ENCODE results near the gene GPATCH3. TPM values are rescaled to one million over a fixed set of nuclear protein-coding genes. Genes with fewer than 3 reads are reported as not detected.

The GPATCH3 gene
- total and polyA plus RNA-seq, 2 of the 4 experiments (the other 2 are of a cell fraction), result 5.2 to 8.0 TPM

DNA sequence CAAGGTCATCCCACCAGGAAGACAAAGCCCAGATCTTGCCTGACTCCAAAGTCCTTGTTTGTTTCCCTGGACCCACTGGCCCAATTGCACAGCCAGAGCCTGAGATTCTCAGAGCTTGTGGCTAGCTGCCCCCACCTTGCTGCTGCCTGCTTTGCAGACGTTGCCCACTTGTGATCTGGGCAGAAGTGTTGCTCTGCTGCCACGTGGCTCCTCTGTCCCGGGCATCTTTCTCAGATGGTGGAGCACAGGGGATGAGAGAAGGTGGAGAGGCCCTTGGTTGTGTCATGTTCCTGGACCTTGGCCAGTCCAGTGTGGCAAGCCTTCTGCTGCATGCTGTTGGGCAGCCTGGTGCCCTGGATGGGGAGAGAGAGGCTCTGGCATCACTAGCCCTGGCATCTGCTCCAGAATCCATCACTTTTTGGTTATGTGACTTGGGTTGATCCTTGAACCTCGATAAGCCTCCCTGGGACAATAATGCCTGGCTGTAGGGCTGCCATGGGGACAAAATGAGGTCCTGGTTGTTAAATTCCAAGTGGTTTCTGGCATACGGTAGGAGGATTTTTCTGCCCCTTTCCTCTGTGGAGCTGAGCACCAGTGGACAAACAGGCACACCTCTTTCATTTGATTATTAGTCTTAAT is 15.1 kb upstream of the GPATCH3 start:
- ATAC-seq (ENCODE audit: low read depth), result no peak
- intact Hi-C loops (cut with micrococcal nuclease) (no loop called here), dilution Hi-C loops (cut with HindIII; ENCODE audit: low sequenced_read_pairs, unreplicated experiment) (no loop called here), in situ Hi-C loops (cut with MboI; ENCODE audit: low sequenced_read_pairs) (no loop called here)
- Histone ChIP-seq H2BK15ac (ENCODE audit: low read depth, low read length) (no peak overlapping the region), H4K20me1 (ENCODE audit: insufficient read depth, low read length) (no peaks in the 10 kb centered on the region), H3K36me3 (ENCODE audit: control insufficient read depth, insufficient read depth, low read length) (no peaks in the 10 kb centered on the region), H3K56ac (ENCODE audit: extremely low read depth, insufficient read depth, low read length) (no peak overlapping the region), H3K9me3 (ENCODE audit: control insufficient read depth, insufficient read depth, low read length) (no peaks in the 10 kb centered on the region), H4K5ac (ENCODE audit: low read depth, low read length) (no peak overlapping the region), H3K4me2 (ENCODE audit: low read depth, low read length) (no peak overlapping the region), H2AK9ac (replicated peaks; ENCODE audit: low read depth, low read length, poor library complexity) (peak overlapping the region; percentile 55), H4K91ac (ENCODE audit: insufficient read depth, low read depth, low read length) (no peak overlapping the region), H2BK5ac (ENCODE audit: low read depth, low read length, poor library complexity, severe bottlenecking) (no peak overlapping the region), H3K79me1 (ENCODE audit: low read depth in 1 of 2, low read length in 2 of 2) (no peaks in the 10 kb centered on the region), H3K27ac (ENCODE audit: insufficient read depth, low read length) (no peak overlapping the region), H2AK5ac (ENCODE audit: low read depth, low read length) (no peak overlapping the region), H3K4me3 (ENCODE audit: insufficient read depth, low read depth, low read length) (no peak overlapping the region), H3K9ac (ENCODE audit: low read depth, low read length) (no peak overlapping the region), H3K9me1 (ENCODE audit: insufficient read depth, low read length) (no peaks in the 10 kb centered on the region), H3K14ac (replicated peaks; ENCODE audit: low read depth, low read length) (no peak overlapping the region), H3K4me1 (ENCODE audit: control insufficient read depth, insufficient read depth, low read length) (no peaks in the 10 kb centered on the region), H2BK120ac (ENCODE audit: low read depth, low read length) (no peak overlapping the region), H2BK20ac (ENCODE audit: low read depth, low read length) (no peak overlapping the region), H3K4ac (ENCODE audit: low read depth, low read length) (no peak overlapping the region), H2AFZ (replicated peaks; ENCODE audit: low read length, poor library complexity) (peak overlapping the region; percentile 58), H3K27me3 (ENCODE audit: control insufficient read depth, insufficient read depth, low read length) (peaks cover 14% of the 10 kb centered on the region), H3K18ac (ENCODE audit: low read depth, low read length) (no peak overlapping the region), H4K8ac (ENCODE audit: low read depth in 2 of 2, low read length in 2 of 2) (no peak overlapping the region), H3K23ac (ENCODE audit: low read depth, low read length) (no peak overlapping the region)
- TF ChIP-seq RAD21 (IDR thresholded peaks at IDR 0.05; ENCODE audit: low read length) (no peak), RFX5 (IDR thresholded peaks at IDR 0.05; ENCODE audit: low read depth, low read length) (no peak), CHD1 (IDR thresholded peaks at IDR 0.05; ENCODE audit: low read depth, low read length) (no peak), CEBPB (IDR thresholded peaks at IDR 0.05; ENCODE audit: low read depth, low read length) (no peak), BHLHE40 (IDR thresholded peaks at IDR 0.05; ENCODE audit: low read depth, low read length) (no peak), RCOR1 (IDR thresholded peaks at IDR 0.05; ENCODE audit: insufficient replicate concordance, low read length) (no peak), NFE2L2 (IDR thresholded peaks at IDR 0.05; ENCODE audit: low read depth, low read length) (no peak), MAFK (IDR thresholded peaks at IDR 0.05; ENCODE audit: low read depth, low read length) (no peak), MXI1 (IDR thresholded peaks at IDR 0.05; ENCODE audit: borderline replicate concordance, low read depth, low read length) (no peak), FOS (IDR thresholded peaks at IDR 0.05; ENCODE audit: low read depth, low read length) (no peak), MAZ (IDR thresholded peaks at IDR 0.05; ENCODE audit: borderline replicate concordance, low read depth, low read length) (no peak)
- TF ChIP-seq, protein P1, sequence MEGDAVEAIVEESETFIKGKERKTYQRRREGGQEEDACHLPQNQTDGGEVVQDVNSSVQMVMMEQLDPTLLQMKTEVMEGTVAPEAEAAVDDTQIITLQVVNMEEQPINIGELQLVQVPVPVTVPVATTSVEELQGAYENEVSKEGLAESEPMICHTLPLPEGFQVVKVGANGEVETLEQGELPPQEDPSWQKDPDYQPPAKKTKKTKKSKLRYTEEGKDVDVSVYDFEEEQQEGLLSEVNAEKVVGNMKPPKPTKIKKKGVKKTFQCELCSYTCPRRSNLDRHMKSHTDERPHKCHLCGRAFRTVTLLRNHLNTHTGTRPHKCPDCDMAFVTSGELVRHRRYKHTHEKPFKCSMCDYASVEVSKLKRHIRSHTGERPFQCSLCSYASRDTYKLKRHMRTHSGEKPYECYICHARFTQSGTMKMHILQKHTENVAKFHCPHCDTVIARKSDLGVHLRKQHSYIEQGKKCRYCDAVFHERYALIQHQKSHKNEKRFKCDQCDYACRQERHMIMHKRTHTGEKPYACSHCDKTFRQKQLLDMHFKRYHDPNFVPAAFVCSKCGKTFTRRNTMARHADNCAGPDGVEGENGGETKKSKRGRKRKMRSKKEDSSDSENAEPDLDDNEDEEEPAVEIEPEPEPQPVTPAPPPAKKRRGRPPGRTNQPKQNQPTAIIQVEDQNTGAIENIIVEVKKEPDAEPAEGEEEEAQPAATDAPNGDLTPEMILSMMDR (conservative IDR thresholded peaks at IDR 0.05; ENCODE audit: low read depth, low read length), result no peak
- TF ChIP-seq, protein P2, sequence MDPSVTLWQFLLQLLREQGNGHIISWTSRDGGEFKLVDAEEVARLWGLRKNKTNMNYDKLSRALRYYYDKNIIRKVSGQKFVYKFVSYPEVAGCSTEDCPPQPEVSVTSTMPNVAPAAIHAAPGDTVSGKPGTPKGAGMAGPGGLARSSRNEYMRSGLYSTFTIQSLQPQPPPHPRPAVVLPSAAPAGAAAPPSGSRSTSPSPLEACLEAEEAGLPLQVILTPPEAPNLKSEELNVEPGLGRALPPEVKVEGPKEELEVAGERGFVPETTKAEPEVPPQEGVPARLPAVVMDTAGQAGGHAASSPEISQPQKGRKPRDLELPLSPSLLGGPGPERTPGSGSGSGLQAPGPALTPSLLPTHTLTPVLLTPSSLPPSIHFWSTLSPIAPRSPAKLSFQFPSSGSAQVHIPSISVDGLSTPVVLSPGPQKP (IDR thresholded peaks at IDR 0.05; ENCODE audit: borderline replicate concordance, low read depth, low read length), result no peak
- TF ChIP-seq, protein P3, sequence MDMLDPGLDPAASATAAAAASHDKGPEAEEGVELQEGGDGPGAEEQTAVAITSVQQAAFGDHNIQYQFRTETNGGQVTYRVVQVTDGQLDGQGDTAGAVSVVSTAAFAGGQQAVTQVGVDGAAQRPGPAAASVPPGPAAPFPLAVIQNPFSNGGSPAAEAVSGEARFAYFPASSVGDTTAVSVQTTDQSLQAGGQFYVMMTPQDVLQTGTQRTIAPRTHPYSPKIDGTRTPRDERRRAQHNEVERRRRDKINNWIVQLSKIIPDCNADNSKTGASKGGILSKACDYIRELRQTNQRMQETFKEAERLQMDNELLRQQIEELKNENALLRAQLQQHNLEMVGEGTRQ (IDR thresholded peaks at IDR 0.05; ENCODE audit: low read depth, low read length), result no peak
- ChIA-PET POLR2A (ENCODE audit: unreplicated experiment) (no interaction called here), CTCF (no interaction called here)
- no peak for DNase-seq
- no TSS peak for BruUV-seq (replicated peaks)
- WGBS, 2 experiments (ENCODE audit: extremely low coverage in 2 of 2, insufficient read length in 1 of 2), result 52% methylated on average over 3 of the region's 5 CpGs; no CpG with 5 or more reads in 1 of the 2 experiments

All from IMR-90 (cell line).